Esophagus squamous epithelium (tissue), 4 donors: ENCODE measurements around the gene GMDS.

Source experiments
- CTCF ChIP-seq, 6 experiments: fragments of 450-650 bp in 4 of 6; fragments of 200-600 bp in 2 of 6; sonication (generic) in 2 of 6; IDR thresholded peaks; one replicate each; pipeline ENCODE4 v1.5.1; 2016 to 2019; ENCODE audit warnings: antibody characterized with exemption in 6 of 6, mild to moderate bottlenecking in 4 of 6, moderate library complexity in 4 of 6
- POLR2A ChIP-seq, 4 donors: fragments of 450-650 bp; IDR thresholded peaks; one replicate each; pipeline ENCODE4 v1.6.1; 2017; ENCODE audit warnings: antibody characterized with exemption in 4 of 4, mild to moderate bottlenecking in 4 of 4, moderate library complexity in 3 of 4

GRCh38 chr6:2266841-2267240 lies 21.4 kb upstream of the GMDS start:
- TF ChIP-seq CTCF (IDR thresholded peaks at IDR 0.05), result no peak
- TF ChIP-seq POLR2A (IDR thresholded peaks at IDR 0.05), result no peak
